HG03175 (cell line): ENCODE results near the gene SLC7A11.
A peak's percentile ranks its signal among the peaks of the same experiment; 100 is the strongest.
"Not testable (repeated sequence)": the region's sequence is repeated elsewhere in the genome, so short reads cannot be mapped to it uniquely, and the experiment has no call there.

Experiments
- ATAC-seq: cut with Tn5 transposase; IDR thresholded peaks from one replicate; pipeline ENCODE4 v1.9.1; 2021; ENCODE audit warnings: mild to moderate bottlenecking, moderate library complexity; ENCODE audit not compliant: unreplicated experiment

SLC7A11 gene

GRCh38 chr4:138216272-138216867 is 25.8 kb downstream of the SLC7A11 start:
- ATAC-seq: no peak

- not testable (repeated sequence) for ATAC-seq
Observed at GRCh38 chr4:138210576-138210975, 31.6 kb downstream of the SLC7A11 start.

- no peak for ATAC-seq
Observed at GRCh38 chr4:138209094-138209493, 33.1 kb downstream of the SLC7A11 start.

DNA sequence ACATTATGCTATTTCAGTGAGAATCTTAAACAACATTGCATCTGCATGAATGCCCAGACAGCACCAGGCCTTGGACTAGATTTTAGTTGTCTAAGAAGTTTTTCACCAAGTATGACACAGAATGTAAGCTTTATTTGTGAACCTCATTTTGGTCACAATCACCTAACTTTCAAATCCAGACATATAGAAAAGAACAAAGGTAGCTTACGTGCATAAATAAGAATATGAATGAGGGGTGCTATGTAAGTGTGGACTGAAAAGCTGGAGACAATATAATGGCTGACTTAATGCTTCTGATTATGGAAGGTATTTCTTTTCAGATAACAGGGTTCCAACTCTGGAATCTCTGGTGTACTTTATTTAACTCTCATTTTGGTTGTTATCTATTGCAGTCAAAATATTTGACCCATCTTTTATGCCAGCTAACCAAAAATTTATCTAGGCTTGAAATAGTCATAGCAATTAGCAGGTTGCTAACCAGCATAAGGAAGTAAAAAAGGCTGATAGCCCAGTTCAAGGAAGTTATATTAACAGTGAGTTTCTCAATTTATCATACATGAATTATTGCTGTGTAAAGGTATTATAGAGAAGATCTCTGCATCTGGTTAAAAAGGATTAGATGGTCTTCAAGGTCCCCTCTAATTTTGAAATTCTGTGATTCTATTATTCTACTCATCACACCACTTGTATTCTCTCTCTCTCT is 36.5 kb downstream of the SLC7A11 start:
- ATAC-seq: no peak

DNA sequence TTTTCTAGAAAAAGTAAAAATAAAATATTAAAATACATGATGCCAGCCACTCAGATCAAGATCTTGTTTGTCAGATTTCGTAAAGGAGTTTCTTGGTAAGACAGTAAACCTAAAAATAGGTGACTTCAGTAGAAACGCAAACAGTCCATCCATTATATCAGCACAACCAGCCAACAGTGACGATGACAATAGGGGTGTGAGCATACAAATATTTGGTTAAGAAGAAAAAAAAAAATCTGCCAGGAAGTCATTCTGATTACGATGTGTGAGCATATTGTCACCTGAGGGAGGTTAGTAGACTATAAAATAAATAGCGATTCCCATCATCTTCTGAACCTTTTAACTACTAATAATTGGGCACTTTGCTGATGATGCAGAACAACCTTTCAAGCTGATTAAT is 37.6 kb downstream of the SLC7A11 start:
- ATAC-seq: no peak

DNA sequence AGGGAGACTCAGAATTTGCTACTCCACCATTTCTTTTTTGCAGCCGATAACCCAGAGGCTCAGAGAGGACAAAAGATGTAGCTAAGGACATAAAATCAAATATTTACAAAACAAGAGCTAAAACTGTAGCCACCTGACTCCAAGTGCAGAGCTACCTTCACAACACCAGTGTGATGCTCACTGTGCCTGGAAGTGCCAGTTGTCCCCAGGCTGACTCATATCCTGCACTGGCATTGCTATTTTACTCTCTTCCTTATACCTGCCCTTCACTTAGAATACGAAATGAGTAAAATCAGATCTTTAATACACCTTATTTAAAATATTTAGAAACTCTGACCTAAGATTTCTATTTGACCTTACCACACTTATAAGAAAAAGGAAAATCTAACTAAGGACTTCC is 39.5 kb downstream of the SLC7A11 start:
- no peak for ATAC-seq

- ATAC-seq: peak; percentile 53
Observed at GRCh38 chr4:138200236-138200590, 41.9 kb downstream of the SLC7A11 start.

GRCh38 chr4:138199568-138200235 is 42.4 kb downstream of the SLC7A11 start:
- peak; percentile 74 for ATAC-seq

DNA sequence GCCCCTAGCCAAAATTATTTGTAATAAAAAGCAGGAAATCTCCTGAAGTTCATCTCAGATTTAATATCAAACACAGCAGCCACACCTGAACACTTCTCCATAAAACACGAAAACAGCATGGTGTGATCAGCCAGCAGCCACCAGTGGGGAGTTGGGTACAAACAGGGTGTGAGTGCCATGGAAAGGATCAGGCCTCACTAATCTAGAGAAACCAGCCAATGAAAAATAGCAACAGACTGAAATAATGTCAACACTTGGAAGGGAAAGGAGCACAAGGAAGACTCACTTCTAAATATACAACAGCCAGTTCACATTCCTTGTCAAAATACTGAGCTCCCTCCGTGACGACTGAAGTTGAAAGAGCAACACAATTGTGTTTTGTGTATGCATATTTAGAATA is 46.0 kb downstream of the SLC7A11 start:
- ATAC-seq: no peak

- ATAC-seq: no peak
Observed at GRCh38 chr4:138193963-138194362, 48.2 kb downstream of the SLC7A11 start.

- no peak for ATAC-seq
Observed at GRCh38 chr4:138192113-138192512, 50.0 kb downstream of the SLC7A11 start.

GRCh38 chr4:138190452-138190858 is 51.7 kb downstream of the SLC7A11 start:
- ATAC-seq: peak; percentile 100

- ATAC-seq: no peak
Observed at GRCh38 chr4:138189206-138189605, 52.9 kb downstream of the SLC7A11 start.

DNA sequence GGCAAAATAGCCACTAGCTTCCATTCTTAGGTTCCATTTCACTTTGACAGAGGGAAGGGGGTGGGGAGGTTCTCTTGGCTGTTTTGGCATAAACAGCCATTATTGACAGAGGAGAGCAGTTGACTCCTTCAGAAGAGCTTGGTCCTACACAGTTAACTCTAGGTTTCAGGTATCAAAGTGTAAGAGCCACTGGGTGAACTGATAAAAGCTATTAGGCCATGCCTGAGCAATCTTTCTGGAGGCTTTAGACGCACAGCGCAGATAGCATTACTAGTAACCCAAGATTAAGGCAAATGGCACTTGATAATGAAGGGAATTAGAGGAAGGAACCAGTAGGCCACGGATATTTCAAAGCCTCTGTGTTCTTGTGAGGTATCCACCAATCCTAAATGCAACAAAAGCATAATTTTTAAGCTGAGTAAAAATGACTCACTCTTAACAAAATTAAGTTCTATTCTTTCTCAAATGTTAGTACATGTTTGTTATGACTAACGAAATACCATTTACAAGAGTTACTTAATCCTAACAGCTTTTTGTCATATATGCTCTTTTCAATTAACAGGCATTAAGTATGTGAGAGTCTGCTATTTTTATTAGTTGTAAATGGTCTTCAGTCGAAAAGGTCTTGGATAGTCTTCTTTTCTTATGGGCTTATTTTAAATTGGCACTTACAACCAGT is 53.6 kb downstream of the SLC7A11 start:
- no peak for ATAC-seq

DNA sequence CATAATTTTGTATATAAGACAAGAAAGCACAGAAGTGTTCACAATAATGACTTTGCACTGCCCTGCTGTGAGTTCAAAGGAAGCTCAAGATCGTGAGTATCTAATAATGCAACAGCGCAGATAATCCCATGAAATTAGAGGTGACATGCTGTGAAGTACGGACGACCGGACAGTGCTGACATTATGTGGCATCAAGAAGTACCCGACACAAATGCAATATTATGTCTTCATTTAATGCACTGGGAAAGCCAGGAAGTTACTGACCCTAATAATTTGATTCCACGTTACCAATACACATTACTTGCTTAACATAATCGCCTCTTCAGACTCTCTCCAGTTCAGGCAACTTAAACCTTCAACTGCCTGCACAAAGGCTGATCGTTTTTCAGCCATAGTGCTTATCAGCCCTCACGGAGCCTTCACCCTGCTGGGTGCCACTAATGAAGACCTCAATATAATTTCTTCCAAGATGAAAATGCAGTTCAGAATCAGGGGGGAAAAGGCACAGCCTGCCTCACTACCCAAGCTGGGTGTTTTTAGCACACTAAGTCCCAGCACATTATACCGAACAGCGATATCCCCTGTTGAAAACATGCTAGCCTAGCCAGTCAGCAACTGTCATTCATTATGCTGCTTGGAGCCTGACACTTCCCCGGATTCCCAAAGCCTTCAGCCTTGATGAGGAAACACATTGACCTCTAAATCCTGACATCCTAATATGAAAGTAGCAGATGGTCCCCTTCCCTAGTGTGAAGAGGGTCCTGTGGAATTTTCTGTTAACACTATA is 56.1 kb downstream of the SLC7A11 start:
- no peak for ATAC-seq

GRCh38 chr4:138184886-138185285 is 57.3 kb downstream of the SLC7A11 start:
- no peak for ATAC-seq

GRCh38 chr4:138182838-138183426 is 59.2 kb downstream of the SLC7A11 start:
- peak; percentile 78 for ATAC-seq

DNA sequence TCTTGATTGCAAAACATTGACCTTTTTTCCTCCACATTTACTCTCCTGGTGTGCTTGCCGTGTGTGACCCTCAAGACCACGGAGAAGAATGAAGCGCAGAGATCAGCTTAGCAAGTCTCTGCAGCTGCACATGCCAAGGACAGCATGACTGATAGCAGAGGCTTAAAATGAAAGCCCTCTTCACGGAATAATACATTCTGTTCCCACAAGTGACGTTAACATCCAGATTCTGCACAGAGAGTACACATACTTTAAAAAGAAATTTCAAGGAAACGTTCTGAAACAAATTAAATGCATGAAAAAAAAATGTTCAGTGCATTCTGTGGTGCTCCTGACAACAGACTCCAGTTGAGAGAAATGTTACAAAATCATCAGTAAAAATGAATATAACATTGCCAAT is 60.9 kb downstream of the SLC7A11 start:
- no peak for ATAC-seq

DNA sequence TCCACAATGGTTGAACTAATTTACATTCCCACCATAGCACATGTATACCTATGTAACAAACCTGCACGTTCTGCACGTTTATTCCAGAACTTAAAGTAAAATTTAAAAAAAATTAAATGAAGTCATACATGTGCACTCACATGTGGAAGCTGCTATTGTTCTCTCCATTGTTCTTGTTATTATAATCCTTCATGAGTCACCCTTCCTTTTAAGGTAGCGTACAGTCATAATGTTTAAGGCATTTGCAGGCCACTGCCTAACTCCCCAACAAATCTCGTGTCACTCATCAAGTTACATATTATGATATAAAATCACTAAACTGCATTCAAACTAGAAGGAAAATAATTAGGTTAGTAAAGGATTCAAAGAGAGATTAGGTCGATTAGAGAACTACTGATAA is 63.6 kb downstream of the SLC7A11 start:
- ATAC-seq: no peak

GRCh38 chr4:138177278-138177968 is 64.7 kb downstream of the SLC7A11 start:
- no peak for ATAC-seq
